A673 (cell line): ENCODE data around the gene HOXD4. TPM values are rescaled to one million over a fixed set of nuclear protein-coding genes. Genes with fewer than 3 reads are reported as not detected.

Source experiments
- BruUV-seq: library from RNA; stranded (reverse); fragments of 400-500 nt; replicated peaks from 2 replicates; lab custom pipeline; 2021; lab: Mats Ljungman, UMichigan
- CTCF ChIA-PET: fragments of 300-600 bp; sonication (Branson Sonifier 250); formaldehyde crosslinking; loops from one replicate; lab custom pipeline; 2022; ENCODE audit warnings: antibody characterized with exemption; lab: Charles Lee
- POLR2A ChIA-PET: fragments of 300-600 bp; sonication (Branson Sonifier 250); formaldehyde crosslinking; loops from one replicate; lab custom pipeline; 2022; ENCODE audit warnings: antibody characterized with exemption; ENCODE audit not compliant: low non-redundant PET; lab: Charles Lee
- DNase-seq: peaks from one replicate; pipeline ENCODE4 v3.0.0-alpha.2; 2015; ENCODE audit warnings: low spot score
- H3K27ac ChIP-seq: fragments of 200-600 bp; sonication (generic); 2 replicates; pipeline ENCODE4 v1.5.1; 2016; ENCODE audit warnings: mixed run types, low read depth, mild to moderate bottlenecking, mixed read lengths, antibody characterized with exemption, low read length; ENCODE audit not compliant: poor library complexity, severe bottlenecking
- H3K27me3 ChIP-seq: fragments of 200-600 bp; sonication (generic); replicated peaks from 2 replicates; pipeline ENCODE4 v1.6.1; 2017; ENCODE audit warnings: mixed run types, low read depth, mild to moderate bottlenecking, mixed read lengths, antibody characterized with exemption, low read length; ENCODE audit not compliant: insufficient read depth, poor library complexity
- H3K36me3 ChIP-seq: fragments of 200-600 bp; sonication (generic); 2 replicates; pipeline ENCODE4 v1.6.1; 2016; ENCODE audit warnings: mixed run types, mild to moderate bottlenecking, mixed read lengths, antibody characterized with exemption, low read length; ENCODE audit not compliant: insufficient read depth, poor library complexity, severe bottlenecking
- H3K4me1 ChIP-seq: fragments of 200-600 bp; sonication (generic); 2 replicates; pipeline ENCODE4 v1.6.1; 2017; ENCODE audit warnings: mixed run types, mild to moderate bottlenecking, mixed read lengths, antibody characterized with exemption, low read length; ENCODE audit not compliant: insufficient read depth, poor library complexity, severe bottlenecking
- H3K4me3 ChIP-seq: fragments of 200-600 bp; sonication (generic); 2 replicates; pipeline ENCODE4 v1.5.1; 2016; ENCODE audit warnings: low read depth, mixed run types, mild to moderate bottlenecking, mixed read lengths, low read length; ENCODE audit not compliant: poor library complexity, severe bottlenecking
- H3K9me3 ChIP-seq: fragments of 200-600 bp; sonication (generic); 2 replicates; pipeline ENCODE4 v1.6.1; 2016; ENCODE audit warnings: mixed run types, low read depth, mild to moderate bottlenecking, mixed read lengths, antibody characterized with exemption, low read length; ENCODE audit not compliant: poor library complexity, severe bottlenecking
- CTCF ChIP-seq: fragments of 300-800, 200-600 bp; sonication (generic); conservative IDR thresholded peaks from 2 replicates; pipeline ENCODE4 v1.5.1; 2017; ENCODE audit warnings: low read depth, mild to moderate bottlenecking, antibody characterized with exemption, low read length, moderate library complexity, mixed read lengths
- EZH2 ChIP-seq: fragments of 200-600 bp; sonication (generic); IDR thresholded peaks from 2 replicates; pipeline ENCODE4 v1.6.1; 2017; ENCODE audit warnings: borderline replicate concordance, low read depth, mild to moderate bottlenecking, mixed read lengths, antibody characterized with exemption, low read length; ENCODE audit not compliant: poor library complexity, severe bottlenecking
- intact Hi-C: fragments of 100-400 bp; cut with micrococcal nuclease; formaldehyde crosslinking; loops from one replicate; pipeline ENCODE4 v1.10.0; 2022; ENCODE audit not compliant: unreplicated experiment
- total RNA-seq: library from RNA; stranded (reverse); gene quantifications from 2 replicates; pipeline ENCODE4 v1.2.3, GENCODE V29; 2021

The HOXD4 gene
- total RNA-seq, 1 experiment from 2014 or later = 30.8 TPM

- H3K27ac ChIP-seq = peak overlapping the region; percentile 88
- ChIA-PET POLR2A (no interaction called here), CTCF (no interaction called here)
- no peaks in the 10 kb centered on the region for H3K27me3 ChIP-seq
- TF ChIP-seq EZH2 = no peak
- TF ChIP-seq CTCF = peak; percentile 89
- H3K4me3 ChIP-seq = peak overlapping the region; percentile 73
- BruUV-seq = no TSS peak
- H3K9me3 ChIP-seq = no peaks in the 10 kb centered on the region
- intact Hi-C loops = no loop called here
- H3K4me1 ChIP-seq = peaks cover 44% of the 10 kb centered on the region
- peaks cover 75% of the 10 kb centered on the region for H3K36me3 ChIP-seq
- DNase-seq = peak; percentile 90
These were observed 32.6 kb upstream of the HOXD4 start for GRCh38 chr2:176118601-176119339.

- ChIA-PET POLR2A (interaction anchor here (0.6 kb wide), 1 partner anchor 10 kb away, joined by 5 read pairs; no protein-coding TSS in a partner anchor), CTCF (interaction anchor here (0.6 to 2.1 kb wide), 3 partner anchors 9 to 1023 kb away, joined by 3 to 7 read pairs (median 3); no protein-coding TSS in a partner anchor)
- Histone ChIP-seq H3K36me3 (peaks cover 76% of the 10 kb centered on the region), H3K27me3 (no peaks in the 10 kb centered on the region), H3K4me1 (peaks cover 52% of the 10 kb centered on the region), H3K4me3 (peak overlapping the region; percentile 71), H3K27ac (peak overlapping the region; percentile 98), H3K9me3 (no peaks in the 10 kb centered on the region)
- DNase-seq = peak; percentile 50
- no TSS peak for BruUV-seq
- TF ChIP-seq EZH2 (no peak), CTCF (no peak)
- intact Hi-C loops = loop anchor here (10.0 kb wide), 1 partner anchor 1634 kb away; no protein-coding TSS in a partner anchor
These were observed 30.8 kb upstream of the HOXD4 start for GRCh38 chr2:176120364-176121189.
